ENCODE data around the gene PLA2G4F.

The PLA2G4F gene

GRCh38 chr15:42152196-42152920, 4.1 kb downstream of the PLA2G4F start:
- no peak for TF ChIP-seq TAF1 (IDR thresholded peaks at IDR 0.05; ENCODE audit: borderline replicate concordance, insufficient read depth, low read length)
- TF ChIP-seq POLR2AphosphoS5 (IDR thresholded peaks at IDR 0.05; ENCODE audit: low read depth, low read length), result no peak
- no peak for TF ChIP-seq FOXP2 (optimal IDR thresholded peaks at IDR 0.05; ENCODE audit: borderline replicate concordance, extremely low read depth, extremely low read length, insufficient read depth)
- no peak for TF ChIP-seq SIN3A (IDR thresholded peaks at IDR 0.05; ENCODE audit: borderline replicate concordance, insufficient read depth, low read length)
- TF ChIP-seq REST (IDR thresholded peaks at IDR 0.05; ENCODE audit: insufficient read depth in 1 of 2, low read depth in 2 of 2, low read length in 2 of 2), result no peak

GRCh38 chr15:42151736-42152135, 4.7 kb downstream of the PLA2G4F start:
- TF ChIP-seq SIN3A (IDR thresholded peaks at IDR 0.05; ENCODE audit: borderline replicate concordance, insufficient read depth, low read length) (no peak), FOXP2 (optimal IDR thresholded peaks at IDR 0.05; ENCODE audit: borderline replicate concordance, extremely low read depth, extremely low read length, insufficient read depth) (no peak), POLR2AphosphoS5 (IDR thresholded peaks at IDR 0.05; ENCODE audit: low read depth, low read length) (no peak), REST (IDR thresholded peaks at IDR 0.05; ENCODE audit: insufficient read depth in 1 of 2, low read depth in 2 of 2, low read length in 2 of 2) (no peak), TAF1 (IDR thresholded peaks at IDR 0.05; ENCODE audit: borderline replicate concordance, insufficient read depth, low read length) (no peak)

- TF ChIP-seq FOXP2 (optimal IDR thresholded peaks at IDR 0.05; ENCODE audit: borderline replicate concordance, extremely low read depth, extremely low read length, insufficient read depth) (no peak), TAF1 (IDR thresholded peaks at IDR 0.05; ENCODE audit: borderline replicate concordance, insufficient read depth, low read length) (no peak), POLR2AphosphoS5 (IDR thresholded peaks at IDR 0.05; ENCODE audit: low read depth, low read length) (no peak), REST (IDR thresholded peaks at IDR 0.05; ENCODE audit: insufficient read depth in 1 of 2, low read depth in 2 of 2, low read length in 2 of 2) (no peak), SIN3A (IDR thresholded peaks at IDR 0.05; ENCODE audit: borderline replicate concordance, insufficient read depth, low read length) (no peak)
Observed at GRCh38 chr15:42151141-42151561, 5.3 kb downstream of the PLA2G4F start.

- TF ChIP-seq POLR2AphosphoS5 (IDR thresholded peaks at IDR 0.05; ENCODE audit: low read depth, low read length) (no peak), SIN3A (IDR thresholded peaks at IDR 0.05; ENCODE audit: borderline replicate concordance, insufficient read depth, low read length) (no peak), FOXP2 (optimal IDR thresholded peaks at IDR 0.05; ENCODE audit: borderline replicate concordance, extremely low read depth, extremely low read length, insufficient read depth) (no peak), REST (IDR thresholded peaks at IDR 0.05; ENCODE audit: insufficient read depth in 1 of 2, low read depth in 2 of 2, low read length in 2 of 2) (no peak), TAF1 (IDR thresholded peaks at IDR 0.05; ENCODE audit: borderline replicate concordance, insufficient read depth, low read length) (no peak)
Observed at GRCh38 chr15:42150219-42150970, 6.0 kb downstream of the PLA2G4F start.
